Endothelial cell of umbilical vein (primary cell): ENCODE measurements around the gene XPO6. TPM values are rescaled to one million over a fixed set of nuclear protein-coding genes. Genes with fewer than 3 reads are reported as not detected.

Source experiments
- BruUV-seq: library from RNA; stranded (reverse); fragments of 400-500 nt; replicated peaks from 2 replicates; lab custom pipeline; 2021; lab: Mats Ljungman, UMichigan
- CTCF ChIA-PET: fragments of 300-600, 350-600 bp; sonication (Branson Sonifier 250); formaldehyde crosslinking; loops from one replicate; lab custom pipeline; 2021; ENCODE audit warnings: antibody characterized with exemption, inconsistent platforms; lab: Charles Lee
- POLR2A ChIA-PET: fragments of 300-600, 350-600 bp; sonication (Branson Sonifier 250); formaldehyde crosslinking; loops from one replicate; lab custom pipeline; 2021; ENCODE audit warnings: antibody characterized with exemption, inconsistent platforms; lab: Charles Lee
- DNase-seq: peaks from one replicate; pipeline ENCODE4 v3.0.0-alpha.2; 2011; ENCODE audit warnings: low read depth, low spot score
- FAIRE-seq: peaks from 2 replicates; lab custom pipeline; 2011; peaks lifted over from hg19 to GRCh38; lab: Jason Lieb, UNC
- H2AFZ ChIP-seq: 2 replicates; pipeline ENCODE4 v1.6.0; 2012; ENCODE audit warnings: low read depth, low read length, control low read depth, inconsistent platforms
- H3K27ac ChIP-seq: 2 replicates; pipeline ENCODE4 v1.5.1; 2011; ENCODE audit warnings: low read depth, mild to moderate bottlenecking, control low read depth, low read length, moderate library complexity; ENCODE audit not compliant: insufficient read depth
- H3K27me3 ChIP-seq, 2 experiments: 2 replicates each; pipeline versions ENCODE4 v1.6.0 to v1.6.1; 2011; ENCODE audit warnings: low read length in 2 of 2, mixed read lengths in 1 of 2; ENCODE audit not compliant: control insufficient read depth in 2 of 2, insufficient read depth in 2 of 2
- H3K36me3 ChIP-seq, 2 experiments: 2 replicates in 1 of 2; 3 replicates in 1 of 2; pipeline ENCODE4 v1.5.1; 2011; ENCODE audit warnings: low read length in 2 of 2, mild to moderate bottlenecking in 1 of 2, moderate library complexity in 1 of 2; ENCODE audit not compliant: control insufficient read depth in 2 of 2, insufficient read depth in 2 of 2; ENCODE audit errors: extremely low read depth in 1 of 2
- H3K4me1 ChIP-seq: 3 replicates; pipeline ENCODE4 v1.5.1; 2011; ENCODE audit warnings: mild to moderate bottlenecking, low read length; ENCODE audit not compliant: control insufficient read depth, insufficient read depth; ENCODE audit errors: extremely low read depth
- H3K4me2 ChIP-seq: 2 replicates; pipeline ENCODE4 v1.6.1; 2011; ENCODE audit warnings: low read length, control low read depth, mixed read lengths; ENCODE audit not compliant: insufficient read depth
- H3K4me3 ChIP-seq, 3 experiments: fragments of 200-600 bp in 1 of 3; sonication (generic), shearing (Covaris generic) in 1 of 3; replicated peaks in 1 of 3; 2 replicates each; pipeline ENCODE4 v1.5.1; 2011 to 2016; ENCODE audit warnings: control low read depth in 3 of 3, low read length in 3 of 3, mild to moderate bottlenecking in 2 of 3, inconsistent platforms in 1 of 3, low read depth in 1 of 3, moderate library complexity in 1 of 3; ENCODE audit not compliant: insufficient read depth in 1 of 3
- H3K79me2 ChIP-seq: 2 replicates; pipeline ENCODE4 v1.6.0; 2012; ENCODE audit warnings: low read length, inconsistent platforms; ENCODE audit not compliant: control insufficient read depth, insufficient read depth
- H3K9ac ChIP-seq: replicated peaks from 2 replicates; pipeline ENCODE3; 2011; ENCODE audit warnings: low read length, control low read depth; ENCODE audit not compliant: insufficient read depth; ENCODE audit errors: extremely low read depth
- H3K9me1 ChIP-seq: replicated peaks from 3 replicates; pipeline ENCODE4 v1.6.0; 2011; ENCODE audit warnings: mild to moderate bottlenecking, low read length; ENCODE audit not compliant: control insufficient read depth, insufficient read depth; ENCODE audit errors: extremely low read depth
- H3K9me3 ChIP-seq: replicated peaks from 2 replicates; pipeline ENCODE4 v1.5.1; 2012; ENCODE audit warnings: low read length, inconsistent platforms; ENCODE audit not compliant: control insufficient read depth, insufficient read depth
- H4K20me1 ChIP-seq: replicated peaks from 2 replicates; pipeline ENCODE3; 2011; ENCODE audit warnings: mild to moderate bottlenecking, low read length; ENCODE audit not compliant: control insufficient read depth, insufficient read depth; ENCODE audit errors: extremely low read depth
- CTCF ChIP-seq, 2 donors: IDR thresholded peaks; 1 replicate in 1 of 2; 2 replicates in 1 of 2; pipeline ENCODE4 v1.5.1; 2011; ENCODE audit warnings: low read length in 2 of 2, mild to moderate bottlenecking in 2 of 2, moderate library complexity in 2 of 2, control low read depth in 1 of 2, inconsistent platforms in 1 of 2, low read depth in 1 of 2; ENCODE audit not compliant: insufficient read depth in 1 of 2; ENCODE audit errors: extremely low read depth in 1 of 2
- EZH2 ChIP-seq: IDR thresholded peaks from 2 replicates; pipeline ENCODE4 v1.6.1; 2012; ENCODE audit warnings: borderline replicate concordance, low read depth, mild to moderate bottlenecking, moderate library complexity, low read length, inconsistent platforms; ENCODE audit not compliant: severe bottlenecking
- FOS ChIP-seq: IDR thresholded peaks from 2 replicates; pipeline ENCODE4 v1.6.1; 2011; ENCODE audit warnings: mild to moderate bottlenecking, low read length, moderate library complexity, borderline replicate concordance; ENCODE audit not compliant: insufficient read depth
- GATA2 ChIP-seq: IDR thresholded peaks from 2 replicates; pipeline ENCODE4 v1.7.0; 2011; ENCODE audit warnings: low read depth, mild to moderate bottlenecking, moderate library complexity, mixed read lengths, low read length; ENCODE audit not compliant: insufficient read length, insufficient read depth
- JUN ChIP-seq: IDR thresholded peaks from 2 replicates; pipeline ENCODE4 v1.6.1; 2011; ENCODE audit warnings: borderline replicate concordance, low read depth; ENCODE audit not compliant: insufficient read length, insufficient read depth
- MAX ChIP-seq: IDR thresholded peaks from 2 replicates; pipeline ENCODE4 v1.6.1; 2011; ENCODE audit not compliant: insufficient read depth, insufficient read length
- MYC ChIP-seq: IDR thresholded peaks from one replicate; pipeline ENCODE4 v1.6.1; 2011; ENCODE audit warnings: mild to moderate bottlenecking, low read depth, low read length
- POLR2A ChIP-seq: IDR thresholded peaks from 2 replicates; pipeline ENCODE4 v1.6.1; 2012; ENCODE audit warnings: low read depth, mild to moderate bottlenecking, control low read depth, low read length
- POLR2AphosphoS5 ChIP-seq: IDR thresholded peaks from 2 replicates; pipeline ENCODE4 v1.6.1; 2012; ENCODE audit warnings: low read depth, mild to moderate bottlenecking, control low read depth, low read length, moderate library complexity; ENCODE audit not compliant: insufficient read depth
- dilution Hi-C: fragments of 300-500 bp; cut with MboI; formaldehyde crosslinking; loops from one replicate; pipeline ENCODE4 v1.15.0; 2019; ENCODE audit warnings: low sequenced_read_pairs; ENCODE audit not compliant: extremely low pct_ligation_motif_present
- intact Hi-C: fragments of 100-400 bp; cut with micrococcal nuclease; formaldehyde crosslinking; loops from one replicate; pipeline ENCODE4 v1.10.0; 2022
- polyA plus RNA-seq, 4 experiments: library from polyadenylated mRNA; depleted of rRNA in 3 of 4; stranded (reverse) in 3 of 4; unstranded in 1 of 4; fragments of >200 nt; gene quantifications; 2 replicates each; pipeline versions ENCODE4 v1.2.1 to v1.2.3, GENCODE V29; 2011 to 2012; ENCODE audit warnings: missing spikeins in 1 of 4
- total RNA-seq: library from RNA; stranded (reverse); gene quantifications from 2 replicates; pipeline ENCODE4 v1.2.3, GENCODE V29; 2021

XPO6 gene
- total and polyA plus RNA-seq, 2 donors (not counting 3 experiments of a cell fraction or from before 2014, with no cell fraction given): 170 to 272 TPM

GRCh38 chr16:28187595-28188004 is 24.2 kb downstream of the XPO6 start:
- BruUV-seq: no TSS peak
- H3K9ac ChIP-seq: no peak overlapping the region
- no peaks in the 10 kb centered on the region for H3K27me3 ChIP-seq
- intact Hi-C loops: loop anchor here (1.0 kb wide), 1 partner anchor 15 kb away; no protein-coding TSS in a partner anchor
- no peak for FAIRE-seq
- H3K79me2 ChIP-seq: peaks cover 99% of the 10 kb centered on the region
- dilution Hi-C loops: no loop called here
- H3K4me1 ChIP-seq: no peaks in the 10 kb centered on the region
- H3K9me3 ChIP-seq: no peaks in the 10 kb centered on the region
- ChIA-PET POLR2A (no interaction called here), CTCF (no interaction called here)
- peaks cover 2% of the 10 kb centered on the region in 2 experiments for H3K36me3 ChIP-seq
- H3K27ac ChIP-seq: no peak overlapping the region
- no peak overlapping the region for H3K4me2 ChIP-seq
- H3K9me1 ChIP-seq: peaks cover 3% of the 10 kb centered on the region
- no peak for TF ChIP-seq FOS
- TF ChIP-seq POLR2A: no peak
- TF ChIP-seq JUN: no peak
- no peak for TF ChIP-seq GATA2
- TF ChIP-seq MYC: no peak
- TF ChIP-seq POLR2AphosphoS5: no peak
- TF ChIP-seq MAX: no peak
- TF ChIP-seq CTCF (IDR thresholded peaks at IDR 0.05; ENCODE audit: extremely low read depth in 1 of 2, insufficient read depth in 1 of 2, low read depth in 1 of 2, low read length in 2 of 2): no peak
- TF ChIP-seq EZH2: no peak
- H3K4me3 ChIP-seq: no peak overlapping the region
- no peak for DNase-seq
- no peak overlapping the region for H2AFZ ChIP-seq
- H4K20me1 ChIP-seq: peaks cover 11% of the 10 kb centered on the region
